ENCODE results near the gene HAO2.

The HAO2 gene

DNA sequence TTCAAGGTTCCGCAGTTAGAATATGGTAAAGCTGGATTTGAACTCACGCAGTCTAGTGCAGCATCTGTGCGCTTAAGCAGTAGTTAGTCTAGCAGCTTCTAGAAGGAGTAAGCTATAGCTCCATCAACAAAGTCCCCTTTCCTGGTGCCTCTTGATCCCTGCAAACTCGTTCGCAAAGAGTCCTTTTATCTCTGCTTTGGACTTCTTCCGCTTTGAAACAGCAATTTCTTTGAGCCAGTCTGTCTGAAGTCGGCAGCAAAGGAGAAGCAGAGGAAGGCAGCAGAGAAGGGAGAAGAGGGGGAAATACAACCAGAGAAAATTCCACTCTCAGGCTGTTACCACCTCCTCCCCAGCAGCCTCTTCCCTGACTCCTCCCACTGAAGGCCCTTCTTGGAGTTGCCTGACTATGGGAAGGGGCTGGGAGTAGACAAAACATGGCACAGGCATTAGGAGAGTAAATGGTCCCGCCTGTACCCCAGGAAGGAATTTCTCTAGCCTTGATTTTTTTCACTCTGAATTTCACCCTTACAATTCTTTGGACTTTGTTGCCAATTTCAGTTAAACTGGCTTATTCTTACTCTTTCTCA lies 72.2 kb downstream of the HAO2 start:
- DNase-seq (ENCODE audit: low read depth), result no peak

DNA sequence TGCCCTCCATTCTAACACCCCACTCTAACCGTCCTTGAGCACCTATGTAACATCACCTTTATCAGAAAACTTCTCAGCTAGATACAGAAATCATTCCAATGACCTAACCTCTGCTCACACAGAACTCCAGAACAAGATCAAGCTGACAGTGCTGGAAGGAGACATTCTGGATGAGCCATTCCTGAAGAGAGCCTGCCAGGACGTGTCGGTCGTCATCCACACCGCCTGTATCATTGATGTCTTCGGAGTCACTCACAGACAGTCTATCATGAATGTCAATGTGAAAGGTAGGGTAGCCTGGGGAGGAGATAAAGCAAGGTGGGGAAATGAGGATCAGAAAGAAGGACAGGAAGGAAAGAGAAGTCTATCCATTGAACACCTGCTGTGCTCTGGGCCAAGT lies 74.2 kb downstream of the HAO2 start:
- TF ChIP-seq POLR2A (IDR thresholded peaks at IDR 0.05; ENCODE audit: extremely low read depth, insufficient read length) (no peak), MYC (IDR thresholded peaks at IDR 0.05; ENCODE audit: low read depth, low read length) (no peak)
- TF ChIP-seq, protein P1, sequence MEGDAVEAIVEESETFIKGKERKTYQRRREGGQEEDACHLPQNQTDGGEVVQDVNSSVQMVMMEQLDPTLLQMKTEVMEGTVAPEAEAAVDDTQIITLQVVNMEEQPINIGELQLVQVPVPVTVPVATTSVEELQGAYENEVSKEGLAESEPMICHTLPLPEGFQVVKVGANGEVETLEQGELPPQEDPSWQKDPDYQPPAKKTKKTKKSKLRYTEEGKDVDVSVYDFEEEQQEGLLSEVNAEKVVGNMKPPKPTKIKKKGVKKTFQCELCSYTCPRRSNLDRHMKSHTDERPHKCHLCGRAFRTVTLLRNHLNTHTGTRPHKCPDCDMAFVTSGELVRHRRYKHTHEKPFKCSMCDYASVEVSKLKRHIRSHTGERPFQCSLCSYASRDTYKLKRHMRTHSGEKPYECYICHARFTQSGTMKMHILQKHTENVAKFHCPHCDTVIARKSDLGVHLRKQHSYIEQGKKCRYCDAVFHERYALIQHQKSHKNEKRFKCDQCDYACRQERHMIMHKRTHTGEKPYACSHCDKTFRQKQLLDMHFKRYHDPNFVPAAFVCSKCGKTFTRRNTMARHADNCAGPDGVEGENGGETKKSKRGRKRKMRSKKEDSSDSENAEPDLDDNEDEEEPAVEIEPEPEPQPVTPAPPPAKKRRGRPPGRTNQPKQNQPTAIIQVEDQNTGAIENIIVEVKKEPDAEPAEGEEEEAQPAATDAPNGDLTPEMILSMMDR (IDR thresholded peaks at IDR 0.05; ENCODE audit: low read depth, low read length), result no peak
- TF ChIP-seq, protein P2, sequence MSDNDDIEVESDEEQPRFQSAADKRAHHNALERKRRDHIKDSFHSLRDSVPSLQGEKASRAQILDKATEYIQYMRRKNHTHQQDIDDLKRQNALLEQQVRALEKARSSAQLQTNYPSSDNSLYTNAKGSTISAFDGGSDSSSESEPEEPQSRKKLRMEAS (IDR thresholded peaks at IDR 0.05; ENCODE audit: low read depth, low read length), result no peak
- H3K4me3 ChIP-seq (ENCODE audit: low read depth, low read length), result no peak overlapping the region
- no peak for DNase-seq (ENCODE audit: low read depth)

More for the DNA sequence above, 72.2 kb downstream of the HAO2 start:
- H3K4me3 ChIP-seq (ENCODE audit: low read depth, low read length), result no peak overlapping the region
- TF ChIP-seq MYC (IDR thresholded peaks at IDR 0.05; ENCODE audit: low read depth, low read length), result no peak
- TF ChIP-seq, protein P1 (IDR thresholded peaks at IDR 0.05; ENCODE audit: low read depth, low read length), result no peak
- TF ChIP-seq, protein P2 (IDR thresholded peaks at IDR 0.05; ENCODE audit: low read depth, low read length), result no peak
